GM18867 (cell line): ENCODE results near the gene DMBT1.

Experiments used
- ATAC-seq: cut with Tn5 transposase; IDR thresholded peaks from one replicate; pipeline ENCODE4 v1.9.1; 2021; ENCODE audit warnings: mild to moderate bottlenecking, moderate library complexity; ENCODE audit not compliant: unreplicated experiment

DMBT1 gene

GRCh38 chr10:122665946-122666345, 105.4 kb downstream of the DMBT1 start:
- no peak for ATAC-seq

- no peak for ATAC-seq
Measured at GRCh38 chr10:122669045-122669444, 108.5 kb downstream of the DMBT1 start.

GRCh38 chr10:122669842-122670241, 109.3 kb downstream of the DMBT1 start:
- ATAC-seq = no peak

GRCh38 chr10:122671355-122671754, 110.8 kb downstream of the DMBT1 start:
- no peak for ATAC-seq

- ATAC-seq = no peak
Measured at GRCh38 chr10:122672655-122673054, 112.1 kb downstream of the DMBT1 start.

- ATAC-seq = no peak
Measured at GRCh38 chr10:122673269-122673668, 112.7 kb downstream of the DMBT1 start.

GRCh38 chr10:122673731-122674130, 113.2 kb downstream of the DMBT1 start:
- no peak for ATAC-seq

GRCh38 chr10:122674781-122675180, 114.2 kb downstream of the DMBT1 start:
- ATAC-seq = no peak

GRCh38 chr10:122675278-122675677, 114.7 kb downstream of the DMBT1 start:
- ATAC-seq = no peak

GRCh38 chr10:122678266-122678665, 117.7 kb downstream of the DMBT1 start:
- no peak for ATAC-seq

- no peak for ATAC-seq
Measured at GRCh38 chr10:122682522-122682921, 122.0 kb downstream of the DMBT1 start.

GRCh38 chr10:122688293-122688989, 127.9 kb downstream of the DMBT1 start:
- ATAC-seq = no peak

GRCh38 chr10:122689146-122689820, 128.7 kb downstream of the DMBT1 start:
- ATAC-seq = no peak

- ATAC-seq = no peak
Measured at GRCh38 chr10:122692744-122693143, 132.2 kb downstream of the DMBT1 start.
